ENCODE measurements around the gene CREB1.
A peak's percentile ranks its signal among the peaks of the same experiment; 100 is the strongest.

Gene CREB1

DNA sequence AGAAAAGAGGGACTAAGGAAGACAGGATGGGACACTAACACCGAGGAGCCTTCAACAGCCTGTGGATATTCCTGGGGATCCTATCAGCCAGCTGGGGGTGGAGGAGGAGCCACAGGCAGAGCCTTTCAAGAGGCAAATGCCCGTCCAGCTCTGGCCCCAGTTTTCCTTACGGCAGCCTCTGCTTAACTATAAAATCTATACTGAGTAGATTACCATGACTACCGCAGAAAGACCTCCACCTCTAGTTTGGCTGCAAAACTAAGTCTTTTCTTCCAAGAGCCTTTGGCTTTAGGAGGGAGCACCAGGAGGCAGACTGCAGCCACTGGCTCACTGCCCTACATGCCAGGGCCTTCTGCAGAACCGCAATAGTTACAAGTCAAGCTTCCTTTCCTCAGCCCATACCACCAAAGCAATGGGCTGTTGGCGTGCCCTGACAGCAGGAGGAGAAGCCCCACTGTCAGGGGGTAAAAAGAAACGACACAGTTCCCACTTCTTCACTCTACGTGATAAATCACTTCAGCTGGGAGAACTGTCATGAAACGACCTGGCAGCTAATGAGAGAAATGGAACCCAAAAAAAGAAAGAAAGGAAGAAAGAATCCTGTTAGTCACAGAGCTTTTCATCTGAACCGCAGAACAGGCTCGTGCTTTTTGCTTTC is 25.1 kb upstream of the CREB1 start:
- DNase-seq, result no peak

DNA sequence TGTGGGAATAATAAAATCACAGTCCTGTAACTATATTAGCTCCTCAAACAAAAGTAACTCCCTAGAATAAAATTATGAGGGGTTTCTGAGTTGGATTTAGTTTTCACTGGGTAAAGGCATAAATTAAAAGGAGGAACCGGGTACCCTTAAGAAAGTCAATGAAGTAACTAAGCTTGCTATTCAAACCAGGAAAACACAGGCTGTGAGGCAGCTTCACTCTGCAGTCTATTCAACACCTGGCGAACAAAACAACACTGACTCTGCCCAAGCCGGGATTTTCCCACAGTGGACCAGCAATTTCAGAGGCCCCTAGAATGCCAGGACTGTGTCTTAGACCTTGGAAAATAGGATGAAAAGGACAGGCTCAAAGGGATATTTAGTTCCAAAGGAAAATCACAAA is 24.6 kb upstream of the CREB1 start:
- no peak for DNase-seq

DNA sequence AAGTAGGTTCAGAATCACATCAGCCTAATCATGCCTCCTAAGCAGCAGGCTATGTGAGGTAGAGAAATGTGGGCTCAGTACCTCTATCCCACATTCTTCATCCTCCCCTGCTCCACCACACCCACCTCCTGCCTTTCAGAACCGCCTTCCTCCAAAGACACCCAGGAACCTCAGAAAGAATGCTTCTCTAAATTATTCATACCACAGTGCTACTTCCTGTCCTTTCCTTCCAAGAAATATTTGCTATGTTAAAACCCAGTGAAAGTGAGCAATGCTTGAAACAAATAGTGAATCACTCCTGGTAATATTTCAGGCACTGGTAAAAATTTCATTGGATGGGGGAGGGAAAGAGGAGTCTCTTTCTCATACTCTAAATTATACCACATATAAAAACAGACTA is 24.0 kb upstream of the CREB1 start:
- peak; percentile 22 for DNase-seq

DNA sequence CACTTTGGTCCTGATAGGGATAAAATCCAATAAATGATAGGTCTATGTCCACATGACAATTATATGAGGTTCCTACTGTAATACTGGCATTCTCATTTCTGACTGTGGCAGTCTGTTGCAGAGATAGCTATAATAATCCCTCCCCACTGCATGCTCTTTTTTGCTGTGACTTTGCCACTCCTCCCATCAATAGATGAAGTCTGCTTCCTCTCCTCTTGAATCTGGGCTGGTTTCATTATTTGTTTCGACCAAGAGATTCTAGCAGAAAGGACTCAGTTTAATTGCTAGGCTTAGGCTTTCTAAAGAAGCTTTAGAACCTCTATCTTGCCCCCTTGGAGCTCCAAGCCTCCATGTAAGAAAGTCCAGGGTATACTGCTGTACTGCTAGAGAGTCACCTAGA is 23.3 kb upstream of the CREB1 start:
- DNase-seq, result no peak

DNA sequence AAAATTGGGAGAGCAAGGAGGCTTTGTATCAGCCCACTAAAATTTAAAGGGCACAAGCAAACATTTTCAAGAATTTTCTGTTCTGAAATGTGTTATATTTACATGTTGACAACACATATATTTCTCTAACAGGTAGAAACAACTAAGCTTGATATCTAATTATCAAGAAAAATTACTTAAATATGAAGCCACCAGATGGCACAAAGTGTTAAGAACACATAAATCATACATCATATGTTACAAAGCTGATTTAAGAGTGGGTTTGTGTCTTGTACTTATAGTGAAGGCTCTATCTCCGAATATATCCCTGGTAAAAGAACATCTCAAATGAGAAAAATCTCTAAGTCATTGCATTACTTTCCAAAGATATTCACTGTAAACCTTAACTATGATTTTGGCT is 19.6 kb upstream of the CREB1 start:
- DNase-seq, result no peak

DNA sequence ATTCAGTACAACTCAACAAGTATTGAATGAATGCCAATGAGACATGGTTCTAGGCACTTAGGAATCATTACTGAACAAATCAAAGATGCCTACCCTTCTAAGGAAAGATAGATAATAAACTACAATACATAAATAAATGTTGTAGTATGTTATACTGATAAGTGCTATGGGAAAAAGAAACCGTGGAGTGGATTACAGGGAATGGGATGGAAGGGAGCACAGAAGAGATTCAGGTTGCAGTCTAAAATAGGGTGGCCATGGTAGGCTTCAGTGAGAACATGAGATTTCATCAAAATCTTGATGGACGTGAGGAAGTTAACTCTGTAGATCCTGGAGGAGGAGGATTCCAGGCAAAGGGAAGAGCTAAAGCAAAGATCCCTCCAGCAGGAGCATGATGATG is 17.9 kb upstream of the CREB1 start:
- DNase-seq, result peak; percentile 19

DNA sequence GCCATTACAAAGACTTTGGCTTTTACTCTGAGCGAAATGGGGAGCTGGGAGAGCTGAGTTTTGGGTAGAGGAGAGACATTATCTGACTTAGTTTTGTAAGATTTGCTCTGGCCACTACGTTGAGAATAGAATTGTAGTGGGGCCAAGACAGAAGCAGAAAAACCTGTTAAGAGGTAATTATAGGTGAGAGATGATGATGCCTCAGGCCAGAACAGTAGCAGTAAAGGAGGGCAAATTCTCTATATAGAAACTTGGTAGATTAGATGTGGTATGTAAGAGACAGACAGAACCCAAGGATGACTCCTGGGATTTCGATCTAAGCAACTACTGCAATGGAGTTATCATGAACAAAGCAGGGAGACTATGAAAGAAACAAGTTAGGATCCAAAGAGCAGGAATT is 17.4 kb upstream of the CREB1 start:
- no peak for DNase-seq

DNA sequence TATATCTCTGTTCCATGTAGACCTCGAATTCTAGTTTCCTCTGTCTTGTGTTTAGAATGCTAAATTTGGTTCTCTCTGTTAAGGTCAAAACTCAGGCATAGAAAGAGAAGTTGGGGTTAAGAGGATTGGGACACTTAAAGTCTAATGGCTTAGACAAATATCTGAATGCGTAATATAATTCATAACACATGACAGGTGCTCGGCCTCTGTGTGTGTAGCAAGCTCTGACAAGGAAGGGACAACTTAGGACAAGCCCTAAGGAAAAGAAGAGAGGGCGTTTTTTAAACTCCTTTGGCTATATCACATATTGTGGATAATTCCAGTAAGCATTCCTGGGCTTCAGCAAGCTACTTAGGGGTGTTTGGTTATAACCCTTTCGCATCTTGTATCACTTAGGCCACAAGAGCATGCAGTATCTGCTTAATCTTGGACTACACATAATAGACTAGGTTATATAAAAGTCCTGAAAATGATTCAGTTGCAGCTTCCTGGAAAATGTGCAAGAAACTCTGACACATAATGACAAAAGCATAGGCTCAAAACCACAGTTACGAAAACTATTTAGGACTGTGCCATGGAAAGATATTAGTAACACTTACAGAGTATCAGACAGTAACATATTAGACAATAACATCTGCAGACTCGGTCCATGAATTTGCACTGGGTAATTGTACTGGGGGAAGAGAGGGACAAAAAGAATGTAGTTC is 16.1 kb upstream of the CREB1 start:
- peak; percentile 34 for DNase-seq

DNA sequence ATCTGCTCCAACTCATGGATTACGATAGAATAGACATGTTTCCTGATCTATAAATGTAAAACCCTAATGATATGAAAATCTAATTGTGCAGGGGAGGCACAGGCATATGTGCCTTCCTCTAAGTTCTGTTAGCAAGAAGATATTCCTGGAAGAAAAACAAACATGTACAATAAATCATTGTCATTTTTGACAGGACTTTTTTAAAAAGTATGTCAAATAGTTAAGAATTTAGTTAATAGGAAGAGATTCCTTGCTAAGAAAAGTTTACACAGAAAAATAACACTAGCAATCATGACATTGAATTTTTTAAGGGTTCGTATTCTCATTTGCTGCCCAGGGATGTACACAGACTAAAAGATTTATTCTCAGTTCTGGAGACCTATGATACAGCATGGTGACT is 15.3 kb upstream of the CREB1 start:
- no peak for DNase-seq

DNA sequence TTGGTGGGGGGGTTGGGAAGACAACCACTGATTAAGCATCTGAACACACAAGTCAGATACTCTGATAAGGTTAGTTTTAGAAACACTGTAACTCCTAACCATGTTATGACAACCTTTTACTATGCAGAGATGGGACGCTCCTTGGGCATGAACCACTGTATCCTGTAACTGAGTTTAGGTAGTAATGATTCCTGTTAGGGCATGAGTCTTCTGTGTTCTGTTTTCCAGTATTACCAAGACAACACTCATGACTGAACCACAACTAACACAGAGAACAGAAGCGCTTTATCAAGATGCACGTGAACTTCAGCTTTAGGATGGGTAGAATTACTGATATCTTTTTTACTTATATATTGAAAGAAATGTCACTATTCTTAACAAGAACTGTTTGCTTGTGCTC is 14.1 kb upstream of the CREB1 start:
- DNase-seq, result peak; percentile 31

DNA sequence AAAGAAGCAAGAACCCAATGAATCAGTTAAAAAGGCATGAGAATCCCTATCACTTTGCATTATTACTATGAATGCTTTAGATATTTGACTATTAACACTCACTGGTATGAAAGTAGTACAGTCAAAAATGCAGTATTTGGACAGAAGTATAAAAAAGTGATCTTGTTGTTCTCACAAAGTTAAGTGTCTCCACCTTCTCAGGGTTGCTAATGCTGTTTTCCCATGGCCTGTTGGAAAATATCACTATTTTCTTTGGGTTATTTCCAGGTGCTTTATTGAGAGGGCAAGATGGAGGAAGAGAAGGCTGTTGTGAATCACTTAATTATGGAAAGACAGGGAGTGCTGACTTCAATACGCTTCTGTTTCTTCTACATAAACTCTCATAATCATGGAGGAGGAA is 13.6 kb upstream of the CREB1 start:
- no peak for DNase-seq

DNA sequence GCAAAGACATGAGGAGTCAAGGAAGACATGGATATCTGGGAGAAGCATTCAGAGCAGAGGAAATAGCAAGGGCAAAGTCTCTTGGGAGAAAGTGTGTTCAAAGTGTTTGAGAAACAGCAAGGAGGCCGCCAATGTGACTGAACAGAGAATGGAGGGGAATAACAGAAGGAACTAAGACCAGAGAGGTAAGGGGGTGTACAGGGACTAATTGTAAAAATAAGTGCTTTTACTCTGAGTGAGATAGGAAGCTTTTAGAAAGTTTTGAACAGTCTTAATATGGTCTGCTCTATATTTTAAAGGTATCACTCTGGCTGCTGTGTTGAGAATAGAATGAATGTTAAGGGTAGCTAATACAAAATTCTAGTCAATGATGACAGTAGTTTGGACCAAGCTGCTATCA is 6.8 kb upstream of the CREB1 start:
- DNase-seq, result no peak

DNA sequence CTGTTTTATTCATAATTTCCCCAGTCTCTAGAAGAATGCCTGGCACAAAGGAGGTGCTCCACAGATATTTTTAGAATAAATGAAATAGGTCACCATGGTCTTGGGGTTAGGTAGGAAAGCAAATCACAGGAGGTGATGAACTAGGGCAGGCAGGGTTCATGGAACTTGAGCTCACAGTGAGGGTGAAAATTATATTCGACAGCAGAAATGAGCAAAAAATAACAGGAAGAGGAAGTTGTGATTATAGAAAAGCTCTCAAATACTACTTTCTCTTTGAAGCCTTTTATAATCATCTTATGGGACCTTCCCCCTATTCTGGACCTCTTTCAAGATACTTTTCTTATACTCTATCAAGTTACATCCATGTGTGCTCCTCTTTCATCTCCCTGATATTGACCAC is 4.5 kb upstream of the CREB1 start:
- DNase-seq, result peak; percentile 31

DNA sequence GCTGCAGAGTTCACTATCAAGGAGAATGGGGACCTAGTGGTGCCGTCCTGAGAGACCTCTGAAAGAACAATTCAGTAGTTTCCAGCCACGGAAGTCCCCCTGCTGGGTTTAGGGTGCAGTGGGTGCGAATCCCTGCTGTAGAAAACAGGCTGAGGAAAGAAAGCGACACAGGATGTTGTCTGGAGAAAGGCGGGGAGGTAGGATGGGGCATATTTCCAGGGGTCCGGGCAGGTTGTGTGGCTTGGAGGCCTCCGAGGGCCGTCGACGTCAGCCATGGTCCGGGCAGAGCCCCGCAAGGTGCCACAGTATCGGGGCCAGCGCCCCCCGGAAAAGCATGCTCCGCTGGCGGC is 807 bp upstream of the CREB1 start:
- DNase-seq, result peak; percentile 64

DNA sequence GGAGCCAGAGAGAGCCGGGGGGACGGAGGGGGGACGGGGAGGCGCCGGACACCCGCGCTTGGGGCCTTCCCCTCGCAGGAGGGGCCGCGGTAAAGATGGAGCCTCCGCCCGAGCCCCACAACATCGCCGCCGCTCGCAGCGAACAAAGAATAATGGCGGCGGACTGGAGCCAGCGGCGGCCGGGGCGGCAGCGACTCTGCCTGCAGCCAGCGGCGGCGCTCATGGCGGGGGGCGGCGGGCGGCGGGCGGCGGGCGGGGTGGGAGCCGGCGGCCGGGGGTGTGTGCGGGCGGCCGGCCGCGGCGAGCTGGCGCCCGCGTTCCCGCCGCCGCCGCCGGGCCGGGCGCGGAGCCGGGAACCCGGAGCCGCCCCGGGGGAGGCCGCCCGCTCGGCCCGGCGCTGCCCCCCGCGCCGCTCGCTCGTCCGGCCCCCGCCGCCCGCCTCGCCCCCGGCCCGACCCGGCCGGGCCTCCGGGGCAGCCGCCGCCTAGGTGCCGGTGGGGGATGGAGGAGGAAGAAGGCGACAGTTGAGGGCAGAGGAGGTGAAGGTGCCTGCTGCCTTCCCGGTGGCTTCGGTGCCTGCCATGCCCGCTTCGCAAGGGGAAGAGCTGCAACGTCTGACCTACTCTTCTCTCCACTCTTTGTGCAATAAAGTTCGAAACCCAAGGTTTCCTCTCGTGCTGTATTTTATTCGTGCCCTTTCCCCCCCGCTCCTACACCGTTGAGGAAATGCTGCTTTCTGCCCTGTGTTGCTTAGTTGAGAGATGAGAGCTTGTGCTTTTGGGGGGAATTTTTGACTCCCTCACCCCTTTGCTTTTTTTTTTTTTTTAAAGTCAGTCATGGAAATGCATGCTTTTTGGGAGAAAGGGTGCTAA is 634 bp downstream of the CREB1 start:
- peak; percentile 84 for DNase-seq

DNA sequence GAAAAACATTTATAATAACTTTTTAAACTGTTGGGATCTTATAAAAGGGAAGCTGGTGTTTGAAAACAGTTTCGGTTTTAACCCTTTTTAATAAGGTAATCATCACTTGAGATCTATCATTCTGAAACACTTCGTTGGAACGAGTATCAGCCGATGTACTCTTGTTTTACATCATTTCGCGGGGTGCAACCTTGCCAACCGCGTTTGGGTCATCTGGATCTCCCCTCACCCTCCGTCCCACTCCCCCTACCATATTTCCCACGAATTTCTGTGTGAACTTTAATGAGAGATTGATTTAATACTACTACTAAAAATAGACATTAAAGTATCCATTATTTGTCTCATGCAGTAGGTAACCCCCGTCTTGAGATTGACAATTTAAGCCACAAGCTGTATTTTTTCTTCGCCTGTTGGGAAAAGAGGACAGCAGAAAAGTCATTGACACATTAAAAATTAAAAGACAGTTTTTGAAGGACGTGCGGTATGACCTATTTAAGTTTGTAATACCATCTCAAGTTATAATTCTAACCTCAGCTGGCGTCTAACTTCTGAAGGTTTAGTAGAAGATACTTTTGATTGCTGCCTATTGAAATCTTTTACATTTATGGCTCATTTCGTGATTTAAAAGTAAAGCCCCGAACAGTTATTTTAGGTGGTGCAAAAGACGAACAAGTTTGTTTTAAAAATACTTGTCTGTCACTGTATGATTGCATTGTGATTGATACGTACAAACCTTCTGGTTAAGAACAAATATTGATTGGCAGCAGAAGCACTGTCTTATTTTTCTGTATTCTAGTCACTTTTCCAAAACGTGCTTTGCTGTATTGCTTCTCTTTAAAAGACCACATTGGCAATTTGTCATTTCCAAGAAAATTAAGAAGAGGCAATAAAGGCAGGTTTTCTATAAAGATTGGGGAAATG is 1.5 kb downstream of the CREB1 start:
- peak; percentile 84 for DNase-seq

DNA sequence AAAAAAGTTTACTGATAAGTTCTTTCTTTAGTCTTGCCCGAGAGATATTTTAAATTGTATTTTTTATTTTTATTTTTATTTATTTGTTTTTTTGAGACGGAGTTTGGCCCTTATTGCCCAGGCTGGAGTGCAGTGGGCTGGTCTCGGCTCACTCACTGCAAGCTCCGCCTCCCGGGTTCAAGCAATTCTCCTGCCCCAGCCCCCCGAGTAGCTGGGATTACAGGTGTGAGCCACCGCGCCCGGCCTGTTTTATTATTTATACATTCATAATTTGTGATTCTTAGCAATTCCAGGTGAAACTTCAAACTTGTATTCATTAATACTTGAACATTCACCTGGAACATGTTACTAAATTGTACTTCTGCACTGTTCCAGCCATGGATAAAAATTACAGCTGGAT is 2.9 kb downstream of the CREB1 start:
- no peak for DNase-seq

DNA sequence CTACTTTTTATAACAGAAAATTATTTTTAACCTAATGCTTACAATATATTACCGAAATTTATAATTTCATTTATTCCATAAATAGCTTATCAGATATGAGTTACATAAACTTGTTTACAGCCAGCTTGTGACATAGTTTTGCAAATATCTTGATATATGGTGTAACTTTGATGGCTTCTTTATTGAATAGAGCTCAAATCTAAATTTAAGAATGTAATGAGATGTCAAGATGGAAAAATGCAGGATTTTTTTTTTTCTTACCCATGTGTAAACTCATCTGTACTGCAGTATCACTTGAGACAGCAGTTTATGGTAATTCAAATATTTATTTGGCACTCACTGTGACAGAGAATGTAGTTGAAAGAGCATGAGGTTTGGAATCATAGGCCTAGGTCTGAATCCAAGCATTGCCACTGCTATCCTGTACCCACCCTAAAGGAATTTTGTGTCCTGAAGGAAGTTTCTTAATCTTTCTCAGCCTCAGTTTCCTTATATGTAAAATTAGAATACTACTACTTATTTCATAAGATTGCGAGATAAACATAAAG is 3.8 kb downstream of the CREB1 start:
- peak; percentile 24 for DNase-seq

DNA sequence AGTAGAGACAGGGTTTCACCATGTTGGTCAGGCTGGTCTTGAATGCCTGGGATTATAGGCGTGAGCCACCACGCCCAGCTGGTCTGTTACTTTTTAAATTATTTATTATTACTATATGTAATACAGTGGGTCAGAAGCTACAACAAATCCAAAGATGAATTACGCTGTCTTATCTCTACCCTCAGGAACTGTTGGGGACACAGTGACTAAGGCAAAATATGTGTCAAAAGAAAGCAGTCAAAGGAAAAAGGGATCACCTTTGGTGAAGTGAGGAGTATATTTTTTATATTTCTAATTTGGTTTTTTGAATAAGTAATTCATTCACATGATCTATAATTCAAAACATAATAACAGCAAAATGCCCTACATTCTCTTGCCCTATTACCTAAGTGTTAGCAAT is 4.7 kb downstream of the CREB1 start:
- DNase-seq, result peak; percentile 66

DNA sequence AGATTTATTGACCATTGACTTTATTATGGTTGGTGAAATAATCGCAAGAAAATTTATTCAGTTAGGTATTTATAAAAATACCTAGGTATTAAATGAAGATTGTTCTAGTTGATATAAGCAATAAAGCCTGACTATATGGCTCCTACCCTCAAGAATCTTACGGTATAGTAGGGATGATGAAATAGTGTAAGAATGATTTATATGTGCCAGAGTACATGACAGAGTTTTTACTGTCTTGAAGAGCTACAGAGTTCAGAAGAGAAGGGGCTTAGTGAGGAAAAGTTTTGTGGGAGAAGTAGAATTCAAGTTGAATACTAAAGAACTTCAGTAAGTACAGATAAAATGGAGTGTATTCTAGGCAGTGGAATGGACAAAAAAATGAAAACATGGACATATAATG is 9.7 kb downstream of the CREB1 start:
- DNase-seq, result no peak

DNA sequence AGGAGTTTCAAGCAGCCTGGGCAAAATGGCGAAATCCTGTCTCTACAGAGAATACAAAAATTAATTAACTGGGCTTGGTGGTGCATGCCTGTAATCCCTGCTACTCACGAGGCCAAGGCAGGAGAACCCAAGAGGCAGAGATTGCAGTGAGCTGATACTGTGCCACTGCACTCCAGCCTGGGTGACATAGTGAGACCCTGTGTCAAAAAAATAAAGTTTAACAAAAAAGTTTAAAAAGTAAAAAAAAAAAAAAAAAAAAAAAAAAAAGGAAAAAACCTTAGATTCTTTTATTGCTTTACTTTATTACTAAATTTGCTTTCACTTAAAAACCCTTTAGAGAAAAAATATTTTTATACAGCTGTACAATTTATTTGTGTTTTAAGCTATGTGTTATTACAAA is 10.7 kb downstream of the CREB1 start:
- no peak for DNase-seq

DNA sequence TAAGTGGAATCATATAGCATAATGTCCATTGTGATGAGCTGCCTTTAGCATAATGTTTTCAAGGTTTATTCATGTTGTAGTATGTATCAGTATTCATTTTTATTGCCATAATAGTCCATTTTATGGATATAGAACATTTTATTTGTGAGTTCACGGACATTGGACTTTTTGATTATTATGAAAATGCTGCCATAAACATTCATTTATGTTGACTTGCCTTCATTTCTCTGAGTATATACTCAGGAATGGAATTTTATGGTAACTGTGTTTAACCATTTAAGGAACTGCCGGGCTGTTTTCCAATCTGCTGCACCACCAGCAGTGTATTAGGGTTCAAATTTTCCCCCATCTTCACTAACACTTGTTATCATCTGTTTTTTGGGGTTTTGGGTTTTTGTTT is 12.2 kb downstream of the CREB1 start:
- no peak for DNase-seq

DNA sequence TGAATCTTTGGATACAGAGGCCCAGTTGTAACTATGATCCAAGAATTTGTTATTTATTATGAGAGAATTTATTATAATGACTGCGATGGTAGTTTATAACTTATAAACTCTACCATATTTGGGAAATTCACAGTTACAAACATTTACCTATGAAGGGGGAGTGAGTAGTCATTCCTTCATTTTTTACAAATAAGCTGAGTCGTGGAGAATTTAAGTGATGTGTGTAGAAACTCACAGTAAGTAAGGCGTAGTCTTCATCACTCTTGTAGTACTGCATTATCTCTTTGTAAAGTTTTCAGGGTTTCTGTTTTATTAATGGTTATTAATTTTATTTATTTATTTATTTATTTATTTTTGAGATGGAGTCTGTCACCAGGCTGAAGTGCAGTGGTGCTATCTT is 13.5 kb downstream of the CREB1 start:
- no peak for DNase-seq
